ENCODE data around the gene ULBP3.
"Not testable (repeated sequence)": the region's sequence is repeated elsewhere in the genome, so short reads cannot be mapped to it uniquely, and the experiment has no call there.

DNA sequence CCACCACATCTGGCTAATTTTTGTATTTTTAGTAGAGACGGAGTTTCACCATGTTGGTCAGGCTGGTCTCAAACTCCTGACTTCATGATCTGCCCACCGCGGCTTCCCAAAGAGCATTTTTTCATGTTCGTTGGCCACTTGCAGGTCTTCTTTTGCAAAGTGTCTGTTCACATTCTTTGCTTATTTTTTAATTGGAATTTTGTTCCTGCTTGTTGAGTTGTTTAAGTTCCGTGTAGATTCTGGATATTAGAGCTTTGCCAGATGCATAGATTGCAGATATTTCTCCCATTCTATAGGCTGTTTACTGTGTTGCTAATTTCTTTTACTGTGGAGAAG, 51.8 kb downstream of the ULBP3 start:
- TF ChIP-seq, protein P1, sequence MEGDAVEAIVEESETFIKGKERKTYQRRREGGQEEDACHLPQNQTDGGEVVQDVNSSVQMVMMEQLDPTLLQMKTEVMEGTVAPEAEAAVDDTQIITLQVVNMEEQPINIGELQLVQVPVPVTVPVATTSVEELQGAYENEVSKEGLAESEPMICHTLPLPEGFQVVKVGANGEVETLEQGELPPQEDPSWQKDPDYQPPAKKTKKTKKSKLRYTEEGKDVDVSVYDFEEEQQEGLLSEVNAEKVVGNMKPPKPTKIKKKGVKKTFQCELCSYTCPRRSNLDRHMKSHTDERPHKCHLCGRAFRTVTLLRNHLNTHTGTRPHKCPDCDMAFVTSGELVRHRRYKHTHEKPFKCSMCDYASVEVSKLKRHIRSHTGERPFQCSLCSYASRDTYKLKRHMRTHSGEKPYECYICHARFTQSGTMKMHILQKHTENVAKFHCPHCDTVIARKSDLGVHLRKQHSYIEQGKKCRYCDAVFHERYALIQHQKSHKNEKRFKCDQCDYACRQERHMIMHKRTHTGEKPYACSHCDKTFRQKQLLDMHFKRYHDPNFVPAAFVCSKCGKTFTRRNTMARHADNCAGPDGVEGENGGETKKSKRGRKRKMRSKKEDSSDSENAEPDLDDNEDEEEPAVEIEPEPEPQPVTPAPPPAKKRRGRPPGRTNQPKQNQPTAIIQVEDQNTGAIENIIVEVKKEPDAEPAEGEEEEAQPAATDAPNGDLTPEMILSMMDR (CRISPR knock-in tag; IDR thresholded peaks at IDR 0.05) = not testable (repeated sequence)
- not testable (repeated sequence) for TF ChIP-seq HOXA3 (CRISPR knock-in tag; IDR thresholded peaks at IDR 0.05); TBP (CRISPR knock-in tag; IDR thresholded peaks at IDR 0.05); KLF6 (CRISPR knock-in tag; IDR thresholded peaks at IDR 0.05); CHD4 (IDR thresholded peaks at IDR 0.05; ENCODE audit: borderline replicate concordance, low read length); HNF4A (CRISPR knock-in tag; IDR thresholded peaks at IDR 0.05); ZNF205 (CRISPR knock-in tag; IDR thresholded peaks at IDR 0.05); YY1 (IDR thresholded peaks at IDR 0.05; ENCODE audit: insufficient read depth, insufficient replicate concordance, low read depth, low read length); SRF (IDR thresholded peaks at IDR 0.05; ENCODE audit: low read depth, low read length); RAD21 (CRISPR knock-in tag; IDR thresholded peaks at IDR 0.05); ZZZ3 (CRISPR knock-in tag; IDR thresholded peaks at IDR 0.05; ENCODE audit: borderline replicate concordance); HDAC2 (CRISPR knock-in tag; IDR thresholded peaks at IDR 0.05)
- TF ChIP-seq, protein P2, sequence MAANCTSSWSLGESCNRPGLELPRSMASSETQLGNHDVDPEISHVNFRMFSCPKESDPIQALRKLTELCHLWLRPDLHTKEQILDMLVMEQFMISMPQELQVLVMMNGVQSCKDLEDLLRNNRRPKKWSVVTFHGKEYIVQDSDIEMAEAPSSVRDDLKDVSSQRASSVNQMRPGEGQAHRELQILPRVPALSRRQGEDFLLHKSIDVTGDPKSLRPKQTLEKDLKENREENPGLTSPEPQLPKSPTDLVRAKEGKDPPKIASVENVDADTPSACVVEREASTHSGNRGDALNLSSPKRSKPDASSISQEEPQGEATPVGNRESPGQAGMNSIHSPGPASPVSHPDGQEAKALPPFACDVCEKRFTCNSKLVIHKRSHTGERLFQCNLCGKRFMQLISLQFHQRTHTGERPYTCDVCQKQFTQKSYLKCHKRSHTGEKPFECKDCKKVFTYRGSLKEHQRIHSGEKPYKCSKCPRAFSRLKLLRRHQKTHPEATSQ (CRISPR knock-in tag; IDR thresholded peaks at IDR 0.05; ENCODE audit: borderline replicate concordance) = not testable (repeated sequence)
